ENCODE data around the gene ADGRL4. TPM values are rescaled to one million over a fixed set of nuclear protein-coding genes. Genes with fewer than 3 reads are reported as not detected.

Gene ADGRL4
- polyA plus RNA-seq, 1 donor (not counting 4 experiments of a cell fraction or from before 2014, with no cell fraction given) = not detected

GRCh38 chr1:78919150-78919549 is 87.4 kb downstream of the ADGRL4 start:
- no peaks in the 10 kb centered on the region for H3K36me3 ChIP-seq (ENCODE audit: control insufficient read depth in 2 of 2, extremely low read depth in 1 of 2, insufficient read depth in 2 of 2, low read length in 2 of 2)
- FAIRE-seq = no peak
- H3K27me3 ChIP-seq (ENCODE audit: control insufficient read depth, extremely low read depth, insufficient read depth, low read length) = no peaks in the 10 kb centered on the region
- H3K4me3 ChIP-seq (ENCODE audit: control insufficient read depth in 2 of 3, extremely low read depth in 1 of 3, insufficient read depth in 2 of 3, low read depth in 1 of 3, low read length in 3 of 3) = no peak overlapping the region
- no peak overlapping the region for H2AFZ ChIP-seq (ENCODE audit: control insufficient read depth, low read length)
- TF ChIP-seq CTCF (optimal IDR thresholded peaks at IDR 0.05 in 1 of 3, IDR thresholded peaks at IDR 0.05 in 1 of 3, conservative IDR thresholded peaks at IDR 0.05 in 1 of 3; ENCODE audit: extremely low read depth in 1 of 3, insufficient read depth in 2 of 3, low read length in 3 of 3) = no peak
- H3K27ac ChIP-seq (ENCODE audit: control insufficient read depth, insufficient read depth, low read length) = no peak overlapping the region
- H3K4me2 ChIP-seq (ENCODE audit: control insufficient read depth, extremely low read depth, insufficient read depth, low read depth, low read length) = no peak overlapping the region
- no peaks in the 10 kb centered on the region for H4K20me1 ChIP-seq (ENCODE audit: control insufficient read depth, extremely low read depth, insufficient read depth, low read length)
- dilution Hi-C loops (cut with MboI; ENCODE audit: extremely low pct_ligation_motif_present, low sequenced_read_pairs) = no loop called here
- no peaks in the 10 kb centered on the region for H3K4me1 ChIP-seq (ENCODE audit: control insufficient read depth, extremely low read depth, insufficient read depth, low read length)
- H3K79me2 ChIP-seq (ENCODE audit: control insufficient read depth, insufficient read depth, low read length) = no peaks in the 10 kb centered on the region
- H3K9me1 ChIP-seq (ENCODE audit: control insufficient read depth, extremely low read depth, insufficient read depth, low read length) = no peaks in the 10 kb centered on the region
- DNase-seq (ENCODE audit: low read depth, low spot score) = no peak
- no peak overlapping the region for H3K9ac ChIP-seq (ENCODE audit: control insufficient read depth, extremely low read depth, insufficient read depth, low read length)
- H3K9me3 ChIP-seq (ENCODE audit: control insufficient read depth, low read depth, low read length) = no peaks in the 10 kb centered on the region

GRCh38 chr1:78918157-78918556 is 88.4 kb downstream of the ADGRL4 start:
- Histone ChIP-seq H3K4me1 (ENCODE audit: control insufficient read depth, extremely low read depth, insufficient read depth, low read length) (no peaks in the 10 kb centered on the region), H3K9me3 (ENCODE audit: control insufficient read depth, low read depth, low read length) (no peaks in the 10 kb centered on the region), H3K9me1 (ENCODE audit: control insufficient read depth, extremely low read depth, insufficient read depth, low read length) (no peaks in the 10 kb centered on the region), H3K36me3 (ENCODE audit: control insufficient read depth in 2 of 2, extremely low read depth in 1 of 2, insufficient read depth in 2 of 2, low read length in 2 of 2) (no peaks in the 10 kb centered on the region), H3K79me2 (ENCODE audit: control insufficient read depth, insufficient read depth, low read length) (no peaks in the 10 kb centered on the region), H2AFZ (ENCODE audit: control insufficient read depth, low read length) (no peak overlapping the region), H3K4me2 (ENCODE audit: control insufficient read depth, extremely low read depth, insufficient read depth, low read depth, low read length) (no peak overlapping the region), H3K27ac (ENCODE audit: control insufficient read depth, insufficient read depth, low read length) (no peak overlapping the region), H3K27me3 (ENCODE audit: control insufficient read depth, extremely low read depth, insufficient read depth, low read length) (no peaks in the 10 kb centered on the region), H3K9ac (ENCODE audit: control insufficient read depth, extremely low read depth, insufficient read depth, low read length) (no peak overlapping the region), H3K4me3 (ENCODE audit: control insufficient read depth in 2 of 3, extremely low read depth in 1 of 3, insufficient read depth in 2 of 3, low read depth in 1 of 3, low read length in 3 of 3) (no peak overlapping the region), H4K20me1 (ENCODE audit: control insufficient read depth, extremely low read depth, insufficient read depth, low read length) (no peaks in the 10 kb centered on the region)
- TF ChIP-seq CTCF (optimal IDR thresholded peaks at IDR 0.05 in 1 of 3, IDR thresholded peaks at IDR 0.05 in 1 of 3, conservative IDR thresholded peaks at IDR 0.05 in 1 of 3; ENCODE audit: extremely low read depth in 1 of 3, insufficient read depth in 2 of 3, low read length in 3 of 3) = no peak
- dilution Hi-C loops (cut with MboI; ENCODE audit: extremely low pct_ligation_motif_present, low sequenced_read_pairs) = no loop called here
- FAIRE-seq = no peak
- DNase-seq (ENCODE audit: low read depth, low spot score) = no peak
